H1 (cell line): Measurements from ENCODE around the gene DOK3. TPM values are rescaled to one million over a fixed set of nuclear protein-coding genes. Genes with fewer than 3 reads are reported as not detected.

Source experiments
- CTCF ChIP-seq, 3 experiments: IDR thresholded peaks; 1 replicate in 2 of 3; 2 replicates in 1 of 3; pipeline versions ENCODE4 v1.5.1 to v1.6.1; 2011; ENCODE audit warnings: low read length in 3 of 3, mild to moderate bottlenecking in 3 of 3, inconsistent platforms in 2 of 3, low read depth in 1 of 3, moderate library complexity in 1 of 3; ENCODE audit not compliant: insufficient read depth in 1 of 3; ENCODE audit errors: control extremely low read depth in 1 of 3
- JUN ChIP-seq: IDR thresholded peaks from 2 replicates; pipeline ENCODE4 v1.6.1; 2011; ENCODE audit warnings: low read depth, mild to moderate bottlenecking, improper control_type of control experiment, low read length
- RFX5 ChIP-seq: IDR thresholded peaks from 2 replicates; pipeline ENCODE4 v1.6.1; 2011; ENCODE audit warnings: low read depth, low read length, improper control_type of control experiment, borderline replicate concordance
- polyA plus RNA-seq, 7 experiments: library from polyadenylated mRNA; depleted of rRNA in 3 of 7; stranded (reverse) in 5 of 7; unstranded in 2 of 7; fragments of >200 nt in 5 of 7; fragments of 200-250 nt in 2 of 7; gene quantifications; 1 replicate in 5 of 7; 2 replicates in 1 of 7; 4 replicates in 1 of 7; pipeline versions ENCODE4 v1.2.1 to v1.2.3, GENCODE V29; 2011 to 2013; ENCODE audit warnings: missing spikeins in 2 of 7, mixed read lengths in 2 of 7
- total RNA-seq: library from RNA; stranded (reverse); fragmentation: NEBNext Ultra II Directional; extraction: Animal tissue kit (Norgen Biotek cat#: 25700); gene quantifications from 2 replicates; pipeline ENCODE4 v1.2.1, GENCODE V29; 2021

Gene DOK3
- total and polyA plus RNA-seq, 2 of the 8 experiments (the other 6 are each of a cell fraction or from before 2014, with no cell fraction given), result 4.2 to 6.4 TPM

- TF ChIP-seq CTCF (IDR thresholded peaks at IDR 0.05; ENCODE audit: control extremely low read depth in 1 of 3, insufficient read depth in 1 of 3, low read depth in 1 of 3, low read length in 3 of 3) (no peak), JUN (no peak), RFX5 (no peak)
Measured at GRCh38 chr5:177540438-177540837, 30.8 kb upstream of the DOK3 start (continued).
